ENCODE results near the gene NCAM1.

GRCh38 chr11:112949781-112950575 lies 11.2 kb upstream of the NCAM1 start:
- no peak for TF ChIP-seq POLR2AphosphoS5 (IDR thresholded peaks at IDR 0.05; ENCODE audit: insufficient read depth, low read depth, low read length)
- no peak for TF ChIP-seq CTCF (IDR thresholded peaks at IDR 0.05; ENCODE audit: extremely low read depth in 1 of 2, insufficient read depth in 1 of 2, low read depth in 1 of 2, low read length in 2 of 2)
- no peak for TF ChIP-seq POLR2A (IDR thresholded peaks at IDR 0.05; ENCODE audit: low read depth, low read length)
- TF ChIP-seq EZH2 (IDR thresholded peaks at IDR 0.05; ENCODE audit: borderline replicate concordance, low read depth, low read length, severe bottlenecking), result no peak
- TF ChIP-seq MAX (IDR thresholded peaks at IDR 0.05; ENCODE audit: insufficient read depth, insufficient read length), result no peak
- no peak for TF ChIP-seq MYC (IDR thresholded peaks at IDR 0.05; ENCODE audit: low read depth, low read length)
- no peak for TF ChIP-seq JUN (IDR thresholded peaks at IDR 0.05; ENCODE audit: borderline replicate concordance, insufficient read depth, insufficient read length, low read depth)

Data from endothelial cell of umbilical vein (primary cell).